ENCODE results near the gene CNTN5. TPM values are rescaled to one million over a fixed set of nuclear protein-coding genes. Genes with fewer than 3 reads are reported as not detected.

CNTN5 gene
- total RNA-seq, 1 donor from 2014 or later: not detected

DNA sequence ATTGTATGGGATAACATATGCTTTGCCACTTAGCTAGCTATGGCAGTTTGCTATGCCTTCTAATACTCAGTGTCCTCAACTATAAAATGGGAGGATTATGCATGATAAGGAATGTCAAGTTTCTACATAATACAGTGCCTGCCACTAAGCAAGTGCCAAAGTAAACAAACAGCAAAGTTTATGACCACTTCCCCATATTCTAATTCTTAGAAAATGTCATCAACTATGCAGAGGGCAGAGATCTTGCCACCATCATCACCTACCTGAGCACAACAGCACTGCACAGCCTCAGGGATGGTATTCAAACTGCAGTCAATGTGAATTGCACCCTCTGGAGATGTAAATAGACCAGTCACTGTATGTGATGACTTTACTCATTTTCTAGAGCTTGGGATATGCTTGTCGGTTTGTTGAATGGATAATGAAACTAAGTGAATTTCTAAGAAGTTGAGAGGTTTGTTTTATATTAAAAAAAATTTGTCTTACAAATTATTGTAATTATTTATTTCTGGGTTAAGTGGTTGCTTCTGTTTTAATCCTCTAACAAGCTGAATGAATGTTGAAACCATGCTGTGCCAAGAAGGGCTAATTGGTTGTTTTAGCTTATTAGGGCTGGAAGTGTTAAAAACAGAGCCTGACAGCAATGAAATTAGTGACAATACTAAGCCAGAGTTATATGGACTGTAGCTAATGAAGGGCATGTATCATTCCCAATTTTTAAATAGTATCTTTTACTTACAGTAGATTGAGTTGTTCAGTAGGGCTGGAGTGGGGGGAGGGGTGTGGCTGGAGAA, 398.4 kb downstream of the CNTN5 start:
- intact Hi-C loops (cut with micrococcal nuclease): no loop called here
- H3K27ac Mint-ChIP-seq: no peak overlapping the region
- no peak overlapping the region for H3K4me3 Mint-ChIP-seq
- no peaks in the 10 kb centered on the region for H3K36me3 Mint-ChIP-seq (ENCODE audit: low read depth)
- POLR2A ChIA-PET: no interaction called here
- H3K4me1 Mint-ChIP-seq: no peaks in the 10 kb centered on the region
- TF ChIP-seq, protein P1, sequence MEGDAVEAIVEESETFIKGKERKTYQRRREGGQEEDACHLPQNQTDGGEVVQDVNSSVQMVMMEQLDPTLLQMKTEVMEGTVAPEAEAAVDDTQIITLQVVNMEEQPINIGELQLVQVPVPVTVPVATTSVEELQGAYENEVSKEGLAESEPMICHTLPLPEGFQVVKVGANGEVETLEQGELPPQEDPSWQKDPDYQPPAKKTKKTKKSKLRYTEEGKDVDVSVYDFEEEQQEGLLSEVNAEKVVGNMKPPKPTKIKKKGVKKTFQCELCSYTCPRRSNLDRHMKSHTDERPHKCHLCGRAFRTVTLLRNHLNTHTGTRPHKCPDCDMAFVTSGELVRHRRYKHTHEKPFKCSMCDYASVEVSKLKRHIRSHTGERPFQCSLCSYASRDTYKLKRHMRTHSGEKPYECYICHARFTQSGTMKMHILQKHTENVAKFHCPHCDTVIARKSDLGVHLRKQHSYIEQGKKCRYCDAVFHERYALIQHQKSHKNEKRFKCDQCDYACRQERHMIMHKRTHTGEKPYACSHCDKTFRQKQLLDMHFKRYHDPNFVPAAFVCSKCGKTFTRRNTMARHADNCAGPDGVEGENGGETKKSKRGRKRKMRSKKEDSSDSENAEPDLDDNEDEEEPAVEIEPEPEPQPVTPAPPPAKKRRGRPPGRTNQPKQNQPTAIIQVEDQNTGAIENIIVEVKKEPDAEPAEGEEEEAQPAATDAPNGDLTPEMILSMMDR (IDR thresholded peaks at IDR 0.05): no peak
- CTCF ChIA-PET: no interaction called here
- peaks cover 5% of the 10 kb centered on the region for H3K9me3 Mint-ChIP-seq
- no peaks in the 10 kb centered on the region for H3K27me3 Mint-ChIP-seq
- DNase-seq (no peak), ATAC-seq (ENCODE audit: low read depth) (no peak)

DNA sequence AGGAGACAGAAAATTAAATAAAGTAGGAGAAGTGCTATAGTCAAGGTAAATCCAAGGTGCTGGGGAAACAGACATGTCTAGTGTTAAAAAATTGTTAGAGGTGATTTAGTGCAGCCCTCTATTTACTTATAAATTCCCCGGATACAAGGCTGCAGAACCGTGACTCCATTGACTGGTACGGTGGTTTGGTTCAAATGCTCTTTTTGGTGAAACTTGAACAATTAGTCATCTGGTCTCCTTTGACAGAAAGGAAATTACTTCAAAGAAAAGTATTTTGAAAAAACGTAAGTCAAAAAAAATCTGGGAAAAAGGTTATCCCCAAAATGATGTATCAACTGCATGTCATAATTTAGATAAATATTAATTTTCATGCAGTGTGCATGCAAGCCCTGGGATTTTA, 399.2 kb downstream of the CNTN5 start:
- no peaks in the 10 kb centered on the region for H3K27me3 Mint-ChIP-seq
- no peak overlapping the region for H3K4me3 Mint-ChIP-seq
- ChIA-PET CTCF (no interaction called here), POLR2A (no interaction called here)
- no peak overlapping the region for H3K27ac Mint-ChIP-seq
- ATAC-seq (ENCODE audit: low read depth) (no peak), DNase-seq (no peak)
- TF ChIP-seq, protein P1 (IDR thresholded peaks at IDR 0.05): no peak
- H3K4me1 Mint-ChIP-seq: no peaks in the 10 kb centered on the region
- peaks cover 5% of the 10 kb centered on the region for H3K9me3 Mint-ChIP-seq
- intact Hi-C loops (cut with micrococcal nuclease): no loop called here
- no peaks in the 10 kb centered on the region for H3K36me3 Mint-ChIP-seq (ENCODE audit: low read depth)

DNA sequence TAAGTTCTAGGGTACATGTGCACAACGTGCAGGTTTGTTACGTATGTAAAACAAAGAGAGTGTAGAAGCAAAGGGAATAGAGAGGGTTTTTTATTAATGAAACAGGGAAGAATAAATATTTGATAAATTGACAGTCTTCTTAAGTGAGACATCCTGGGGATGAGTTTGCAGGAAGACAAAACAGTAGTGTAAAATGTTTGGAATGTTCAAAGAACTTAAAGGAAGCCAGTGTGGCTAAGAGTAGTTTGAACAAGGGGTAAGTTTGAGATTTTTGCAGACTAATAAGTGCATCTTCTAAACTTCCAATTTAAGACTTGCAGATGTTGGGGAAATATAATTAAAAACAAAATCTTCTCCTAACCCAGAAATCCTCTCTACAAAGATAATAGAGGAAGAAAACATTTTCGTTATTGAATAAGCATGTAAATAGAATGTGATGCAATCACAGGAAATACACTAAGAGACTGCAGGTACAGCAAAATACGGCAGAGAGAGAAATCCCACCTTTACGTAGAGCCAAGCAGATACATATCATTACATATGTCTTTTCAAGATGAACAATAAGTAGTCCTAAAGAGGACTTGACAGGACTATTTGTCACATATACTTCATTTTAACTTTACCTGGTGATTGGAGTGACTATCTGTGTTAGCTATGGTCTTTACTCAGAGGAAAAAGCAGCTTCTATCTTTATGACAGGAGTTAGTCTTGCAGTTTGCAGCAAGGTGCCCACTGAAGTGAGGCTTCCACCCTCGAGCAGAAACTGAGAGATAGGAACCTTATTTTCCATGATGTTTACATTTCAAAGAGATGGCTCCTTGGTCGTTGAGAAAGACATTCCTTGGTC, 402.1 kb downstream of the CNTN5 start:
- Mint-ChIP-seq H3K27ac (no peak overlapping the region), H3K4me1 (no peaks in the 10 kb centered on the region), H3K27me3 (no peaks in the 10 kb centered on the region), H3K4me3 (no peak overlapping the region), H3K36me3 (ENCODE audit: low read depth) (no peaks in the 10 kb centered on the region), H3K9me3 (peaks cover 5% of the 10 kb centered on the region)
- ATAC-seq (ENCODE audit: low read depth) (no peak), DNase-seq (no peak)
- TF ChIP-seq, protein P1 (IDR thresholded peaks at IDR 0.05): no peak
- ChIA-PET CTCF (no interaction called here), POLR2A (no interaction called here)
- intact Hi-C loops (cut with micrococcal nuclease): no loop called here

DNA sequence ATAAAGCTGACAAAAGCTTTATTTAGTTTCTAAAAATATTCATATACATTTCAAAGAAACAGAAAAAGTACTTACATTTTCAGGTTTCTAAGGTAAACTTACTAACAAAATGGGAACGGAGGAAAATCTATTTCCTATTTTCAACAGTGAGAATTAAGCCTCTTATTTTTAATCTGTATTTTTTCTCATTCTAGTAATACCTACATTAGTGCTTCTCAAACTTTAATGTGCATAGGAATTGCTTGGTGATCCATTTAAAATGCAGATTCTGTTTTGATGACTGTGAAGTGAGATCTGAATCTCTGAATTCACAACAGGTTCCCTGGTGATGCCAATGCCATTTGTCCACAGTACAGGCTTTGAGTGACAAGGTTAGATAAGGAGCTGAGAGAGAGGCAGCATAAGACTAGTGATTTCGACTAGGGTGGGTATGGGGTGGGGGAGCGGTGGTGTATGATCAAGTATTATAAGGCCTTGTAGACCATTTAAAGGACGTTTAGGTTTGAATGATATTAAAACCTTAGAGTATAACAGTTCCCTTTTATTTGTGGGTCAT, 402.8 kb downstream of the CNTN5 start:
- POLR2A ChIA-PET: no interaction called here
- H3K9me3 Mint-ChIP-seq: peaks cover 5% of the 10 kb centered on the region
- no peaks in the 10 kb centered on the region for H3K4me1 Mint-ChIP-seq
- no peak overlapping the region for H3K27ac Mint-ChIP-seq
- intact Hi-C loops (cut with micrococcal nuclease): no loop called here
- TF ChIP-seq, protein P1 (IDR thresholded peaks at IDR 0.05): no peak
- CTCF ChIA-PET: no interaction called here
- no peaks in the 10 kb centered on the region for H3K36me3 Mint-ChIP-seq (ENCODE audit: low read depth)
- DNase-seq (no peak), ATAC-seq (ENCODE audit: low read depth) (no peak)
- H3K4me3 Mint-ChIP-seq: no peak overlapping the region
- H3K27me3 Mint-ChIP-seq: no peaks in the 10 kb centered on the region

Measured in activated B cell treated with CpG ODN at 0.5 μM for 24 hours (primary cell).